Measurements from ENCODE around the gene SAMD4A. TPM values are rescaled to one million over a fixed set of nuclear protein-coding genes. Genes with fewer than 3 reads are reported as not detected.

Gene SAMD4A
- polyA plus RNA-seq, 1 experiment: 13.4 TPM

GRCh38 chr14:54724123-54724522 lies 157.2 kb downstream of the SAMD4A start:
- no peaks in the 10 kb centered on the region for H3K36me3 ChIP-seq (ENCODE audit: control insufficient read depth, insufficient read depth, low read length)
- CTCF ChIA-PET: interaction anchor here (1.5 kb wide), 1 partner anchor 39 kb away, joined by 3 read pairs; no protein-coding TSS in a partner anchor
- no peak overlapping the region for H3K4me3 ChIP-seq (ENCODE audit: low read depth, low read length)
- no peak for TF ChIP-seq CTCF (IDR thresholded peaks at IDR 0.05; ENCODE audit: insufficient read depth, low read depth, low read length)
- no peaks in the 10 kb centered on the region for H3K27me3 ChIP-seq (ENCODE audit: control insufficient read depth, insufficient read depth, low read length)
- POLR2A ChIA-PET: no interaction called here
- DNase-seq (ENCODE audit: low read depth): no peak

- TF ChIP-seq CTCF (IDR thresholded peaks at IDR 0.05; ENCODE audit: insufficient read depth, low read depth, low read length): no peak
- no peaks in the 10 kb centered on the region for H3K27me3 ChIP-seq (ENCODE audit: control insufficient read depth, insufficient read depth, low read length)
- H3K36me3 ChIP-seq (ENCODE audit: control insufficient read depth, insufficient read depth, low read length): no peaks in the 10 kb centered on the region
- no peak for DNase-seq (ENCODE audit: low read depth)
- CTCF ChIA-PET: interaction anchor here (0.8 to 1.5 kb wide), 3 partner anchors 7 to 40 kb away, joined by 3 read pairs; no protein-coding TSS in a partner anchor
- no peak overlapping the region for H3K4me3 ChIP-seq (ENCODE audit: low read depth, low read length)
- POLR2A ChIA-PET: no interaction called here
Observed at GRCh38 chr14:54724676-54725325, 157.9 kb downstream of the SAMD4A start.

GRCh38 chr14:54725998-54726397 lies 159.1 kb downstream of the SAMD4A start:
- CTCF ChIA-PET: interaction anchor here (1.4 to 1.5 kb wide), 2 partner anchors 9 to 162 kb away, joined by 3 read pairs; no protein-coding TSS in a partner anchor
- no peak for DNase-seq (ENCODE audit: low read depth)
- POLR2A ChIA-PET: interaction anchor here (0.6 kb wide), 1 partner anchor 33 kb away, joined by 3 read pairs; no protein-coding TSS in a partner anchor

GRCh38 chr14:54727929-54728328 lies 161.0 kb downstream of the SAMD4A start:
- Histone ChIP-seq H3K36me3 (ENCODE audit: control insufficient read depth, insufficient read depth, low read length) (no peaks in the 10 kb centered on the region), H3K27me3 (ENCODE audit: control insufficient read depth, insufficient read depth, low read length) (no peaks in the 10 kb centered on the region), H3K4me3 (ENCODE audit: low read depth, low read length) (no peak overlapping the region)
- DNase-seq (ENCODE audit: low read depth): no peak
- ChIA-PET POLR2A (interaction anchor here (0.7 kb wide), 1 partner anchor 399 kb away, joined by 4 read pairs; no protein-coding TSS in a partner anchor), CTCF (interaction anchor here (0.6 to 2.4 kb wide), 4 partner anchors 23 to 316 kb away, joined by 3 to 9 read pairs (median 4); no protein-coding TSS in a partner anchor)
- TF ChIP-seq CTCF (IDR thresholded peaks at IDR 0.05; ENCODE audit: insufficient read depth, low read depth, low read length): no peak

More at GRCh38 chr14:54725998-54726397, 159.1 kb downstream of the SAMD4A start:
- TF ChIP-seq CTCF (IDR thresholded peaks at IDR 0.05; ENCODE audit: insufficient read depth, low read depth, low read length): no peak
- Histone ChIP-seq H3K27me3 (ENCODE audit: control insufficient read depth, insufficient read depth, low read length) (no peaks in the 10 kb centered on the region), H3K36me3 (ENCODE audit: control insufficient read depth, insufficient read depth, low read length) (no peaks in the 10 kb centered on the region), H3K4me3 (ENCODE audit: low read depth, low read length) (no peak overlapping the region)

GRCh38 chr14:54728700-54729527 lies 162.0 kb downstream of the SAMD4A start:
- no peaks in the 10 kb centered on the region for H3K27me3 ChIP-seq (ENCODE audit: control insufficient read depth, insufficient read depth, low read length)
- peaks cover 1% of the 10 kb centered on the region; the same call in 1 of the 2 replicates for H3K36me3 ChIP-seq (ENCODE audit: control insufficient read depth, insufficient read depth, low read length)
- DNase-seq (ENCODE audit: low read depth): no peak
- no peak overlapping the region for H3K4me3 ChIP-seq (ENCODE audit: low read depth, low read length)
- POLR2A ChIA-PET: no interaction called here
- CTCF ChIA-PET: interaction anchor here (1.2 to 2.4 kb wide), 2 partner anchors 45 to 63 kb away, joined by 3 to 9 read pairs; no protein-coding TSS in a partner anchor
- no peak for TF ChIP-seq CTCF (IDR thresholded peaks at IDR 0.05; ENCODE audit: insufficient read depth, low read depth, low read length)

All from BJ (cell line).